Left forelimb (tissue), 1 donor: ENCODE results near the gene PLEKHA7.
A peak's percentile ranks its signal among the peaks of the same experiment; 100 is the strongest.
"Not testable (repeated sequence)": the region's sequence is repeated elsewhere in the genome, so short reads cannot be mapped to it uniquely, and the experiment has no call there.

Experiments used
- DNase-seq: peaks from one replicate; pipeline ENCODE4 v3.0.0-alpha.2; 2018; ENCODE audit warnings: low spot score

Gene PLEKHA7

DNA sequence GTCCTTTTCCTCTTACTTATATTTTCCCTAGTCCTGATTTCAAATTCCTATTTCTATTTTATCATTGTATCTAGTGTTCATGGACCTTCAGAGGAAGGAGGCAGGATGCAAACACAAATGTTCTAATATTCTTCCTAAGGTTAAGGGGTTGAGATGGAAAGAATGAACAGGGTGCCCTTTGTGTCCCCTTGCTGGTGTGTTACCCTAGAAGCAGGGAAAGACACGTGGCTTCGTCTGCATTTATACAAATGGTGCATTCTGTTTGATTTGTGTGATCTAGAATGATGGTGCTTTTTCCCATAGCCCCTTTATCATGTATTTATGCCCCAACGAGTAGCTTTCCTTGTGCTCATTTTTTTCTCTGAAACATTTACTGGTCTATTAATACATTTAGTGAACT, 76.2 kb downstream of the PLEKHA7 start:
- DNase-seq, result no peak

DNA sequence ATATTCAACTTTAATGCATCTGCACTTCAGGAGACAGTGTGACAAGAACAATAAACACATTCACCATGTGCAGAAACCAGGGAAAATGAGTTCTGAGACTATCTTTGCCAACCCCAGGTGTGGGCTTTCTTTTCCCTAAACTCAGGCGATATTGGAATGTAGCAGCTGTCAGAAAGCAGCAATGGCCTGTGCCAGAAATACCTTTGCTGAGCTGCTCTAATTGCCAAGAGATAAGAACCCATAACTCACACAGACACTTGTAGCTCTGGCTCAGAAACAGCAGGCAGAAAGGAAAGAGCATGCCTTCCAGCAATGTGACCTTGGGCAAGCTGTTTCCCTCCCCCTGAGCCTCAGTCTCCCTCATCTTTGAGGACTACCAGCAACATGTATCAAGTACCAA, 77.6 kb downstream of the PLEKHA7 start:
- no peak for DNase-seq

DNA sequence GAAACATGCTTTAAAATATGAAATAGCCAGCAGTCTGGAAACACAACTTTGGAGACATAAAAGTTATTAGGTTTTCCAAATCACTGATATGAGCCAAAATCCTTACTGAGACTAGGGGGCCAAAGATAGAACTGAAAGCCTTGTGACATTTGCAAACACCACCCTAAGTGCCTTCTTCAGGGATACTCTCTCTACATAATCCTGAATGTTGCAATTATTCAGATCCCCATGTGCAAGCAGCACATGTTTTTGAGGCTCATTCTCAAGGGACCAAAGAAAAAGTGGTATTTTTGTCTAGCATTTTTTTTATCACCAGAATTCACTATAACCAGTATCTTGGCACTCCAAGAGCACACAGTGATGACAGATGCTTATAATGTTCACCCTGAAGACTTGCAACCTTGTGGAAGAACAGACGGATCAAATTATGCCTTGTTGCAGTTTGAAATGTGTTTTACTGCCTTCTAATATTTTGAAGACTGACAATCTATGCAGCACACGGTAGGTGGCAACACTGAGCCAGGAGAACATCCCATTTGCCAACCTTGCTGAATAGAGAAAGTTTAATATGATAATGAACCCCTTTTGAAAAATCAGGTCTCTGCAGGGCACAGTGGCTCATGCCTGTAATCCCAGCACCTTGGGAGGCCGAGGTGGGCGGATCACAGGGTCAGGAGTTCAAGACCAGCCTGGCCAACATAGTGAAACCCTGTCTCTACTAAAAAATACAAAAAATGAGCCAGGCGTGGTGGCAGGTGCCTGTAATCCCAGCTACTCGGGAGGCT, 78.5 kb downstream of the PLEKHA7 start:
- DNase-seq, result no peak

DNA sequence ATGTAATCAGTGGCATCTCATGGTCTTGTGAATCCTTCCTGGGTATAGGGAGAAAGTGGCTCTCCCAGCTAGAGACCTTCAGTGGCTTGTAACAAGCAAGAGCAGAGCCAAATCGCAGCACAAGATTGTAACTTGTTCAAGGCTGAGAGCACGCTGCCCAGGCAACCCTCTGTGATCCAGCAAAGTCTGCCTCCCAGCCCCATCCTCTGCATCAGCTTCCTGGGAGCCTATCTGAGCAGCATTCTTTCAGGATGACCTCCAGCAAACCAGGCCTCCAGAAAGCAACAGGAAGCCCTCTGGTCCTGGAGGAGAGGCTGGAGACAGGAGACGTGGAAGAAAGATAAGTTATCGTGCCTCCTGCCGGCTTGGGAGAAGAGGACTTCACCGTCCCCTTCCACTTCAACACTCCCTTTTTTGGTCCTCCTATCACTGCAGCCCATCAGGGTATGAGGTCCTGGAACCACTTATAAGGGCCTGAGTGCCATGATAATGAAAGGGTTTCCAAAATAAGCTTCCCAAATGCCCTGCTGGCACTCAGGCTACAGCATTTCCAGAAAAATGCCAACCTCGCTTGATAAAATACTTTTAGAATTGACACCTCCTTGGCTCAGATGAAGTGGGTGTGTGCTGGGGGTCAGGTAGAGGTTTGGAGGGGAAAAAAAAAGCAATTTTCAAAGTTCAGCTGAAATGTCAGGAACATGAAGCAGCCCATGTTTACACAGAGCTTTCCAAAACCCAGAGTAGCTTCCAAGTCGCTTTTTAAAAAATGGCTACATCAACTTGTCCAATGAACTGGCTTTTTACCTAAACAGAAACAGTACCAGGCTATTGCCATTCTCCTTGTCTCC, 80.2 kb downstream of the PLEKHA7 start:
- no peak for DNase-seq

DNA sequence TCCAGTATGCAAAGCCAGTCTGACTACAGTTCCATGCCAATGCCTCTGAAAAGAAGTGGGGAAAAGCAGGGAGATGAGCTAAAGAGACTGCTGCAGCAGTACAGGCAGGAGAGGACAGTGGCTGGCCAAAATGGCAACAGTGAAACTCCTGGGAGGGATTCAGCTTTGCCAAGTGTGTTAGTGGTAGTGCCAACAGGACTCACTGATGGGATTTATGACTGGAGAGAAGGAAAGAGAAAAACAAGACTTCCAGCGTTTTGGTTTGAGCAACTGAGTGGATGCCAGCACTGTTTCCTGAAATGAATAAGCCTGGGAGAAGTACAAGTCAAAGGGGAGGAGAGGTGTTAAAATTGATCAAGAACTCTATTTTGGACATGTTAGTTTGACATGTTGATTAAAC, 80.9 kb downstream of the PLEKHA7 start:
- DNase-seq, result no peak

DNA sequence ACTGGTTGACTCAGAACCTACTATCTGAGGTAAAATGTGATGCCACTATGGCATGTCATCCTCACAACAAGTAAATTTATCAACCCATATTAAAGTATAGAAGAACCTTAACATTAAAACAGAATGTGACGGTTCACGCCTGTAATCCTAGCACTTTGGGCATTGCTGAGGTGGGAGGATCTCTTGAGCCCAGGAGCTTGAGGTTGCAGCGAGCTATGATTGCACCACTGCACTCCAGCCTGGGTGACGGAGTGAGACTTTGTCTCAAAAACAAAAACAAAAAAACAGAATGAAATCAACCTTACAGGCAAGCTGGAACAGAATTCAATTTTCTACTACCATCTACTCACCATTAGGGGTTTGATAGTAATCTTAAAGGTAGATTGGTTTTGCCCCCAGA, 86.2 kb downstream of the PLEKHA7 start:
- no peak for DNase-seq

DNA sequence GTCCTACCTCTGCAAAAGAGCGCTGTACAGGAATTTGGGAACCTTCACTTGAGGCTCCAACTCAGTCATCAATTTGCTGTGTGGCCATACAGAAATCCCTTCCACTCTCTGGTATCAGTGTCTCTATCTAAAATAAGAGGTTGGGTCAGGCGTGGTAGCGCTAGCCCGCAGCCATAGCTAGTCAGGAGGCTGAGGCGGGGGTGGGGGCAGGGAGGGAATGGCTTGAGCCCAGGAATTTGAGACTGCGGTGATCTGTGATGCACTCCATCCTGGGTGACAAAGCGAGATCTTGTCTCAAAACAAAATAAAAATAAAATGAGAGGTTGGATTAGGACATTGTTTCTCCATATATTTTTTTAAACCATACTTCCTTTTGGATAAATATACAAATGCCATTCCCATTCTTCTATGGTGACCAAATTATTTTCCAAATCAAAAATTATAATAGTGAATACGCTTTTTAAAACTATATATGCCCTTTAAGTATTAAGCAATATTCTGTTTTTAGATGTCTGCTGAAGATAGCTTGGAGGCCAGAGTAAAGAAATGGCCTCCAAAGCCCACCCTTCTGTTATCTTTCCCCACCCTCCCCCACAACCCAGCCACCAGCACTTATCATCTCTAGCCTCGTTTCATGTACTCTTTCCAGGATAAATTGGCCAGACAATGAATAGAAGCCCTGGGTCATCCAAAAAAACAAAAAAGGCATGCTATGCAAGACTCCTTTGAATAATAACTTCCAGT, 87.2 kb downstream of the PLEKHA7 start:
- no peak for DNase-seq

DNA sequence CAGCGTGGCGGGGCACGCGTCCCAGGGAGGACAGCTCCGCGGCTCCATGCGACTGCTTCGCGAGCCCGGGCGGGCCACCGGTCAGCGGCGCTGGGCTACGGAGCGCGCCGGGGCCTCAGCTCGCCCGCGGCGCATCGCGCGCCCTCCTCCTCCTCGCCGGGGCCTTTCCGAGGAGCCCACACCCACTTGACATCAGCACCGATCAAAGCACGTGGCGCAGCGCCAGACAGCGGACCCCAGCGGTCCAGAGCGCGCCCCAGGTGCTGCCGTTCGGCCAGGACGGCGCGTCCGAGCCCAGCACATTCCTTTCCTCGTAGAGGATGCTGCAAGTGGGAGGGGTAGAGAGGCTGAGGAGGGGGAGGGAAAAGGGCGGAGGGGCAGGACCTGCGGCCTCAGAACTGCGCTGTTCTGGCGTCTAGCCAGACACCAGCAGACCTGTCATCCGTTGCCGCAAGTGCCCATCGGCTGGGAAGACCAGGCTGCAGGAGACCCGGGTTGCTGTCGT, 88.6 kb downstream of the PLEKHA7 start:
- DNase-seq, result no peak

DNA sequence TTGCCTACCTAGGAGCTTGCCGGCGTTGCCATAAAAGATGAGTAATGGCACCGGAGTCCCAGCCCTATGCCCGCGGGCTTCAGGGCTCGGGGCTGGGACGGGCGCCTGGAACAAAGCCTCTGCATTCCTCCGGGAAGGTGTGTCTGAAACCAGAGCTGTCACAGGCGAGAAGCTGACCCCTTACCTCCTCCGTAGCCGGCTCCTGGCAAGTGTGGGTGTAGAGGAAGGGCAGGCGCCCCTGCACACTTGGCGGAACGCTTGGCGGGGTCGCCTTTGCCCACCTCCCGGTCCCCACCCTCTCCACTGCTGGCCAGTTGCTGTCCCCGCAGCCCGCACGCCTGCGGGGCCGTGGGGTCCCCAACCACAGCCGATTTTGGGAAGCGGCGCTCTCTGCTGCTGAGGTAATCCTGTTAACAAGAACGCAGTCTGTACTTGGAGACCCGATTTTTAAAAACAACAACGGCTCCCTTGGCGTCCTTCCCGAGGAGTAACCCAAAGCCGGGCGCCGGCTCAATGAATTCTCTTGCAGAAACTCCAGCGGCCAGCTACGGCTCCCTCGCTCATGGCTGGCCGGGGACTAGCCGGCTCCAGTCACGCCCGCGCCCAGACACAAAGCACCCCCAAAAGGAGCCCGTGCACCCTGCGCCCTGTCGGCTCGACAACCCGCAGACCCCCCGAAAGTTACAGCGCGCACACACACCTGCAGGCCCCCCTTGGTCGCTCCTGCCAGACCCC, 89.2 kb downstream of the PLEKHA7 start:
- DNase-seq, result peak; percentile 76

DNA sequence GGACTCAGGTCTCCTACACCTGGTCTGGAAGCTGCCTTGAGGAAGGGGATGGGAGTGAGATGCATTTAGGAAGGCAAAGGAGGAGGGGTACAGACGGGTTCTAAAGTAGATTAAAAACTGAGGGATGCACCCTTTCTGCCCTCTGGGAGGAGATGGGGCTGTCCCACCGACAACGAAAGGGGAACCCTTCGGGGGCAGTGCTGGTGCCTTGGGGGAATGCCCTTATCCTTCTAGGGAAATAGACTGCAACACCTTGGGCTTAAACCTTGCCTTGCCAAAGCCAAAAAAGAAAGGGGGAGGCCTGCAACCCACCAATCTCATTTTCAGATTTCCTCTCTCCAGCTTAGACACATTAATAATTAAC, 89.8 kb downstream of the PLEKHA7 start:
- no peak for DNase-seq

DNA sequence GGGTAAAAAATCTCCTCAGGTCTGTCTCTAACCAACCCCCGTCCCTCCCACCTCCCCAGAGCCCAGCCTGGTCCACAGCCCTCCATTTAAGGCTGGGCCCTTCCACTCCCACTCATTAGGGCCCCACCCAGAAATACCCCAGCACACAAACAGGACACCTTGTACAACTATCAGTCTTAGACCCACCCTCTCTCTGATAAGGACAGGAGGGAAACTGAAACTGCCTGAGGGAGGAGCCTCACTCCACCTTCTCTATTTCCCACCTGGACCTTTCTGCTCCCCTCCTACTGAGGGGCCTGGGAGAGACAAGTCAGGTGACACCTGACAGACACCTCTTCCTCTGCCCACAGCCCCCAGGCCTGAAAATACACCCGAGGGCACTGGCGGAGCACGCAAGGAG, 90.2 kb downstream of the PLEKHA7 start:
- no peak for DNase-seq

DNA sequence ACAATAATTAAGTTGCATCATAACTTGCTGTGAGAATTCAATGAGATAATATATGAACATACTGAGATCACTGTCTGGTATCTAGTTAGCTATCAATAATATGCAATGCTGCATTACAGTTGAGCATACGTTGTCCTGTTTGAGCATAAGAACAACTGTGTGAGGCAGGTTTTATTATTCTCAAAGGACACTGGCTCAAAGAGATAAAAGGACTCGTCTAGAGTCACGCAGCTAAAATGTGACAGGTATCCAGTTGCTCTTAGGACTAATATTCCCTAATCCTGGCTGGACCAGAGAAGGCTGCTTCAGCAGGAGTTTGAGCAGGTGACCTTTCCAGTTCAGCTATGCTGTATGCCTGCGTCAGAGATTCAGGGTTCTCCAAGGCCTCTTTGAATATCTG, 92.5 kb downstream of the PLEKHA7 start:
- no peak for DNase-seq

DNA sequence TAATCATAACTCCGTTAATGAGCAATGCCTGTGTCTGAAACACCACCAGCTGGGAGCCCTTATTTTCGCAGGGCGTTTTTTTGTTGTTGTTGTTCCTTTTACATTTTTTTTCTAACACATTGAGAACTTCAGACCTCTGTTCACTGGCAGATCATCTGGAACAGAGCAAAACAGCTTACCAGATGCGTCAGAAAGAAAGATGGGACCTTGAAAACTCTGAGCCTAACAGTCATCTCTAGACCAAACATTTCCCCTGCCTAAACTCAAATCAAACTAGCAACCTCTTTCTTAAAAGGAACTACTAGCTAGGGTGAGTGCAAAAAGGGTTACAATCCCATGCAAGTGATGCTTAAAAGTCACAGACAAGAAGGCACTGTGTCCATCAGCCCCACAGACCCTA, 93.2 kb downstream of the PLEKHA7 start:
- DNase-seq, result no peak

DNA sequence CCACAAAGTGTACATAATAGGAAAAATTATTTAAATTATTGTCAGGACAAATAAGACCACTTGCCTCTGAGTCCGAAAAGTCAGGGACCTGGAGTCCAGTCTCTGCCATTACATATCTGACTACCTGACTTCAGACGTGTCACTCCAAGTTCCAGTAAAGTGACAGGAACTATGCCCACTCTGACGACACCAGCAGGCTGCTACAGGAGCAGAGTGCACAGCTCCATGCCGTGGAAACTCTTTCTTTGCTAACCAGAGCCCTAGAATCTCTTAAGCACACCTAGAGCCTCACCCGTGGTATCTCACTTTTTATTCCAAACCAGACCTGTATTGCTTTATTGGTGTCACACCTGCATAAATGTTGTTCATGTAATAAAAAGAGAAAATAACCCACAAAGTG, 93.7 kb downstream of the PLEKHA7 start:
- no peak for DNase-seq

DNA sequence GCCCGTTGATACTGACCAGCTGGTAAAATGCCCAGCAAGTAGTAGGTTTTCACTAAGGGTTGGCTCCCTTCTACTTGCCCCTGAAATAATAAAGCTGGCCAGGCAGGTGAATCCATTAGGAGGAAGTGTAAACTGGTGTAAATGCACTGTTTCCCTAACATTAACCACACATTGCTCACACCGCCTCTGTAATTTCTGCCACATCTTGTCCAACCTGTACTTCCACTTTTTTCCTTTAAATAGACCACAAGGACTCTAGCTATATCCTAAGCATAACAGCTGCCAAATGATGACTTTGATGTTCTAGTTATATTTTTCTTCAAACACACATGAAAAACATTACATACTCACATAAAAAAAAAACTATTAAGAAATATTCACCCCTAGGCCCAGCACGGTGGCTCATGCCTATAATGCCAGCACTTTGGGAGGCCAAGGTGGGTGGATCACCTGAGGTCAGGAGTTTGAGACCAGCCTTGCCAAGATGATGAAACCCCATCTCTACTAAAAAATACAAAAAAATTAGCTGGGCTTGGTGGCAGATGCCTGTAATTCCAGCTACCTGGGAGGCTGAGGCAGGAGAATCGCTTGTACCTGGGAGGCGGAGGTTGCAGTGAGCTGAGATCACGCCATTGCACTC, 95.6 kb downstream of the PLEKHA7 start:
- DNase-seq, result not testable (repeated sequence)

DNA sequence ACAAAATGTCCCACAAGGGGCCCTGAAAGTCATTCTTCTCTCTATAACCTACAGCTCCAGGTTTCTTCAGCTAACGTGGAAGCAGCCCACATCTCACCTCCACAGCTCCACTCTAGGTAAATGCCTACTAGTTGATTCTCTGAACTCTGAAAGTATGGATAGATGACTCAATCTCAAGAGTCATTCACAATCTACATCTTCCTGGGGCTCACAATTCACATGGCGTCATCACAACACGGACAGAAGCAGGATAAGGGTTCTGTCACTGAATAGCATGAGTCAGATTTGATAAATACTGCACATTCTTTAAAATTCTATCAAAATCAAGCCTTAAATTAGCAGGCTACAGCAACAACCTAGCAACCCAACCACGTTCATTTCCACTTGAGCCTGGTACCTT, 96.3 kb downstream of the PLEKHA7 start:
- no peak for DNase-seq

DNA sequence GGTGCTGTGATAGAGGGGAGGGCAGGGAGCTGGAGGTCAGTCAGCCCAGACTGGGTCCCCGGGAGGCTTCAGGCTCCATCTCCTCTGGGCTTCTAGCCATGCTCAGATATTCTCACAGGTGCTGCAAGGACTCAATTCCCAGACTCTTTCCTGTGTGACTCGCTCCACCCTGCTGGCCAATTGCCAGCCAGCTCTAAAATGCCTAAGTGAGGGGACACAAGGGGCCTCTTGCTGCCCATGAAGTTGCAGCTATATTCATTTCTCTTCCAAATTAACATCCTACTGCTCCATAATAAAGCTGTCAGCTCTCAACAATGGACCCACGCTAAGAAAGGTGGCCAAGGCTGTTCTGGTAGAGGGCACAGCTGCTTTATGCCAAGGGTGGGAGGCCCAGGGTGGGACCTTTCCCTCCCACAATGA, 101.5 kb downstream of the PLEKHA7 start:
- no peak for DNase-seq

DNA sequence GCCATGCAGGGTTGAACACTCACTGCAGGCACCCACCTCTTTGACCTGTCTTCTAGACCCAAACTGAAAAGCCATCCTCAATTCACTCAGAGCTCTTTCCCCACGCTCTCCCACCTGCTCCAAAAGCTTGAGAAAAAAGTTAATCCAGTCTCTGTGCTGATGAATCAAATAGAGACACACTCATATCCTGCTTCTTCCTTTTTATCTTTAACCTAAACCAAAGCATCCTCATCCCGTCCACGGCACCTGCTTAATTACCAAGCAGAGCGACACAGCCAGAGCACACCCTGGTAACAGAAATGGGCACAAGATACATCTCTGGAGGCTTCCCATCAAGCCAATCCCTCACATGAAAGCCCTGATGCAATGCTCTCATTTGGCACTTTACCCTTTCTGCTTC, 102.6 kb downstream of the PLEKHA7 start:
- DNase-seq, result no peak

DNA sequence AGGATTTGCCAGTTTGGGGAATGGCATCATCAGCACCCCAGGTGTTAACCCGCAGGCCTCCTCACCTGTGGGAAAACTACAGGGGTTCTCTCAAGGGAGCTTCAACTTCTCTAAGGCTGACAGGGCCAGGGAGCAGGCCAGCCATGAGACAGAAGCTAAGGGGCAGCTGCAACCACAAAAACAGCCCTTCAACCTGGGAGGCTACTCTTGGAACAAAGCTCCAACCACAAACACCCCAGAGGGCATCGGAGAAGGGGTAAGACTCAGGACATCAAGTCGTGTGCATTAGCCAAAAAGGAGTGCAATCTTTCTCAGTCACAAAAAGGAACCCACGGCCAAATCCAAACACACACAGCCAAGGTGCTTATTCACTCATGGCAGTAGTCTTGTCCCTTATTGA, 103.0 kb downstream of the PLEKHA7 start:
- DNase-seq, result no peak

DNA sequence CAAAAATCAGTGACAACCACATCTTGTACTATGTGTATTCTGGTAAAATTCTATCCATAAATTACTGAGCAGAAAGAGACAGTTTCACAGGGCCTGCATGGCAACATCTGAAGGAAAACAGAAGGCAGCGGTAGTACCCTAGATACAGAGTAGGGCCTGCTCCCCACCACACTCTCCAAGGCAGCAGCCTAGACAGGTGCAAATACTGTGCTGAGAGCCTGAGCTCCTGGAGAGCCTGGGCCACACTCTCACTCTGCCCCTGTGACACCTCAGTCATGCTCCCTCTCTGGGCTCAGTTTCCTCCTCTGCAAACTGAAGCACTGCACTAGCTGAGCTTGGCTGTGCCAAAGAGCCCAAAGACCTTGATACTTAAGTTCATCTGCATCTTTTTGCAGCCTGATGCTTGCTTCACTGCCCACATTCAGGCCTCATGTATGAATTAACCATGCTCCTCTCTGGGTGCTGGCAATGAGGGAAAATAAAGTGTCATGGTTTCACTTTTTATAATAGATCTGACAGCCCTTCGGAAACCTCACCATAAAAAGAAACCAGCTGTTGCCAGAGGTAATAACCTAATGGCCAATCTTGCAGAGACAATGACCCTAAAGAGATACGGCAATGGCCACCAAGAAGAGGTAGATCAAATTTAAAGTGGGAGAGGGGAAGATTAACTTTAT, 104.7 kb downstream of the PLEKHA7 start:
- no peak for DNase-seq

DNA sequence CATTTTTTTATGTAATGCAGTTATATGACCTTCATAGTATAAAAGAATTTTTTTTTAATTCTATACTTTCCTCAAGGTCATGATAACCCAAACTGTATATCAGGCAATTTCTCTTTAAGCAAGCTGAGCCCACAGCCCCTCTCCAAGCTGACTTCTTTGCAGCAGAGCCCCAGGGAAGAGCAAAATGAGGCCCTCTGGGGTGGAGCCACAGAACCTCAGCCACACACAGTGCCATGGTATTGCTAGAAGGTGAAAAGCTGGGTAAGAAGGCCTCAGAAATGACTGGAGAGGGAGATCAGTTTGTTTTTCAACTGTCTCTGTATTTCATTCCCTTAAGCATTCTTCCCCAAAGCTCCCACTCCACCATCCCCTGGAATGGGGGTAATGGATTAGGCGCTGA, 108.8 kb downstream of the PLEKHA7 start:
- no peak for DNase-seq
